ENCODE results near the gene CBX7. TPM values are rescaled to one million over a fixed set of nuclear protein-coding genes. Genes with fewer than 3 reads are reported as not detected.

Gene CBX7
- polyA plus RNA-seq, 1 donor from 2014 or later = 4.4 TPM

- Histone ChIP-seq H4K20me1 (ENCODE audit: insufficient read depth) (no peaks in the 10 kb centered on the region), H3K9me2 (ENCODE audit: insufficient read depth, low read length) (no peaks in the 10 kb centered on the region), H3K36me3 (ENCODE audit: insufficient read depth, low read length) (no peaks in the 10 kb centered on the region), H3K79me2 (replicated peaks; ENCODE audit: insufficient read depth, low read length) (no peaks in the 10 kb centered on the region), H3K9me3 (ENCODE audit: low read length) (no peaks in the 10 kb centered on the region), H3K27me3 (ENCODE audit: insufficient read depth, low read depth, low read length) (no peaks in the 10 kb centered on the region), H2AFZ (ENCODE audit: low read depth, low read length) (no peak overlapping the region), H3K27ac (ENCODE audit: low read length) (no peak overlapping the region), H3F3A (ENCODE audit: insufficient read depth, low read length, poor library complexity, severe bottlenecking) (no peaks in the 10 kb centered on the region), H3K4me3 (ENCODE audit: low read length) (no peak overlapping the region), H3K4me2 (ENCODE audit: low read length) (no peak overlapping the region), H3K9ac (ENCODE audit: low read length) (no peak overlapping the region)
- no peak for TF ChIP-seq MXI1 (conservative IDR thresholded peaks at IDR 0.05; ENCODE audit: poor library complexity, severe bottlenecking)
- TF ChIP-seq POLR2AphosphoS5 (IDR thresholded peaks at IDR 0.05) = no peak
- TF ChIP-seq CTCF (IDR thresholded peaks at IDR 0.05; ENCODE audit: poor library complexity, severe bottlenecking) = no peak
- TF ChIP-seq EZH2 (IDR thresholded peaks at IDR 0.05; ENCODE audit: borderline replicate concordance, insufficient read depth, low read length, poor library complexity, severe bottlenecking) = no peak
- TF ChIP-seq EP300 (conservative IDR thresholded peaks at IDR 0.05; ENCODE audit: poor library complexity, severe bottlenecking) = no peak
- no peak for TF ChIP-seq TAF1 (IDR thresholded peaks at IDR 0.05; ENCODE audit: low read depth)
- no peak for TF ChIP-seq REST (IDR thresholded peaks at IDR 0.05; ENCODE audit: borderline replicate concordance)
- no peak for TF ChIP-seq SMC3 (conservative IDR thresholded peaks at IDR 0.05; ENCODE audit: poor library complexity)
- no peak for TF ChIP-seq RAD21 (conservative IDR thresholded peaks at IDR 0.05)
These were observed 41.6 kb upstream of the CBX7 start for GRCh38 chr22:39194098-39194497.

- no peaks in the 10 kb centered on the region for H3K9me3 ChIP-seq (ENCODE audit: low read length)
These were observed 36.3 kb upstream of the CBX7 start for GRCh38 chr22:39188809-39189208.

More at GRCh38 chr22:39188809-39189208, 36.3 kb upstream of the CBX7 start:
- no peak overlapping the region for H3K4me3 ChIP-seq (ENCODE audit: low read length)
- no peak overlapping the region for H3K9ac ChIP-seq (ENCODE audit: low read length)
- H3K27me3 ChIP-seq (ENCODE audit: insufficient read depth, low read depth, low read length) = no peaks in the 10 kb centered on the region
- H3K4me2 ChIP-seq (ENCODE audit: low read length) = no peak overlapping the region
- H4K20me1 ChIP-seq (ENCODE audit: insufficient read depth) = no peaks in the 10 kb centered on the region
- H3K79me2 ChIP-seq (replicated peaks; ENCODE audit: insufficient read depth, low read length) = no peaks in the 10 kb centered on the region
- no peak overlapping the region for H3K27ac ChIP-seq (ENCODE audit: low read length)
- no peak for TF ChIP-seq POLR2AphosphoS5 (IDR thresholded peaks at IDR 0.05)
- no peak for TF ChIP-seq CTCF (IDR thresholded peaks at IDR 0.05; ENCODE audit: poor library complexity, severe bottlenecking)
- no peak for TF ChIP-seq SMC3 (conservative IDR thresholded peaks at IDR 0.05; ENCODE audit: poor library complexity)
- no peak for TF ChIP-seq EP300 (conservative IDR thresholded peaks at IDR 0.05; ENCODE audit: poor library complexity, severe bottlenecking)
- no peak for TF ChIP-seq EZH2 (IDR thresholded peaks at IDR 0.05; ENCODE audit: borderline replicate concordance, insufficient read depth, low read length, poor library complexity, severe bottlenecking)
- no peak for TF ChIP-seq REST (IDR thresholded peaks at IDR 0.05; ENCODE audit: borderline replicate concordance)
- TF ChIP-seq RAD21 (conservative IDR thresholded peaks at IDR 0.05) = no peak
- TF ChIP-seq MXI1 (conservative IDR thresholded peaks at IDR 0.05; ENCODE audit: poor library complexity, severe bottlenecking) = no peak
- no peak for TF ChIP-seq TAF1 (IDR thresholded peaks at IDR 0.05; ENCODE audit: low read depth)
- H3K36me3 ChIP-seq (ENCODE audit: insufficient read depth, low read length) = no peaks in the 10 kb centered on the region
- no peaks in the 10 kb centered on the region for H3F3A ChIP-seq (ENCODE audit: insufficient read depth, low read length, poor library complexity, severe bottlenecking)
- no peak overlapping the region for H2AFZ ChIP-seq (ENCODE audit: low read depth, low read length)
- no peaks in the 10 kb centered on the region for H3K9me2 ChIP-seq (ENCODE audit: insufficient read depth, low read length)

All from neural cell (in vitro differentiated cells).